H1 (cell line): ENCODE results near the gene SERPINB13. TPM values are rescaled to one million over a fixed set of nuclear protein-coding genes. Genes with fewer than 3 reads are reported as not detected.

Source experiments
- EZH2 ChIP-seq: fragments of 200-600 bp; sonication (generic); IDR thresholded peaks from 2 replicates; pipeline ENCODE4 v1.7.1; 2012; ENCODE audit warnings: low read depth, mild to moderate bottlenecking, moderate library complexity, low read length, inconsistent platforms; ENCODE audit not compliant: severe bottlenecking
- JUN ChIP-seq: IDR thresholded peaks from 2 replicates; pipeline ENCODE4 v1.6.1; 2011; ENCODE audit warnings: low read depth, mild to moderate bottlenecking, improper control_type of control experiment, low read length
- POU5F1 ChIP-seq: IDR thresholded peaks from 2 replicates; pipeline ENCODE4 v1.6.1; 2011; ENCODE audit warnings: low read depth, mild to moderate bottlenecking, low read length, moderate library complexity
- RBBP5 ChIP-seq: IDR thresholded peaks from 2 replicates; pipeline ENCODE4 v1.7.1; 2012; ENCODE audit warnings: low read depth, mild to moderate bottlenecking, inconsistent platforms, low read length, moderate library complexity, borderline replicate concordance
- SAP30 ChIP-seq: fragments of 300-600 bp; sonication (generic); IDR thresholded peaks from 2 replicates; pipeline ENCODE4 v1.7.1; 2012; ENCODE audit warnings: low read length, moderate library complexity, mild to moderate bottlenecking, inconsistent platforms; ENCODE audit not compliant: insufficient read depth, insufficient replicate concordance
- SP2 ChIP-seq: IDR thresholded peaks from 2 replicates; pipeline ENCODE4 v1.6.1; 2012; ENCODE audit warnings: mild to moderate bottlenecking, low read length, inconsistent platforms
- polyA plus RNA-seq, 7 experiments: library from polyadenylated mRNA; depleted of rRNA in 3 of 7; stranded (reverse) in 5 of 7; unstranded in 2 of 7; fragments of >200 nt in 5 of 7; fragments of 200-250 nt in 2 of 7; gene quantifications; 1 replicate in 5 of 7; 2 replicates in 1 of 7; 4 replicates in 1 of 7; pipeline versions ENCODE4 v1.2.1 to v1.2.3, GENCODE V29; 2011 to 2013; ENCODE audit warnings: missing spikeins in 2 of 7, mixed read lengths in 2 of 7
- total RNA-seq: library from RNA; stranded (reverse); fragmentation: NEBNext Ultra II Directional; extraction: Animal tissue kit (Norgen Biotek cat#: 25700); gene quantifications from 2 replicates; pipeline ENCODE4 v1.2.1, GENCODE V29; 2021
- TF ChIP-seq, protein P1 (sequence below): fragments of 300-600 bp; sonication (generic); IDR thresholded peaks from 2 replicates; pipeline ENCODE4 v1.7.1; 2012; ENCODE audit warnings: low read length, moderate library complexity, mild to moderate bottlenecking, inconsistent platforms; ENCODE audit not compliant: insufficient replicate concordance

SERPINB13 gene
- total and polyA plus RNA-seq, 2 of the 8 experiments (the other 6 are each of a cell fraction or from before 2014, with no cell fraction given): not detected

DNA sequence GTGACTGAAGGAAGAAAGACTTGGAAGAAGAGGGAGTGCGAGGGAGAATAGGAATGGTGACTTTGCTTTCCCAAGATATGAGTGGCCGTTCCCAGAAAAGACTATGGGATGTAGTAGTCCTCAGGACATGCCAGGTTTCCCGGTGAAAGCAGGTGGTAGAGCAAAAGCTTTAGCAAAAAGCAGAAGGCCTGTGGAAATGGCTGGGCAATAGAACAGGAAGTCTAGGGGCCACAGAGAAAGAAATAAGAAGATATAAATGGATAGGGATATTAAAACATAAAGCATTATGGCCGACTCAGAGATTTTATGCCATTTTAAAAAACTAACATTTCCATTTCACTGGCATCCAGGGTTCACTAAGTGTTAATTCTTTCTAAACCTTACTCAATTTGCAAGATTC is 1.2 kb upstream of the SERPINB13 start (continued):
- TF ChIP-seq, protein P1, sequence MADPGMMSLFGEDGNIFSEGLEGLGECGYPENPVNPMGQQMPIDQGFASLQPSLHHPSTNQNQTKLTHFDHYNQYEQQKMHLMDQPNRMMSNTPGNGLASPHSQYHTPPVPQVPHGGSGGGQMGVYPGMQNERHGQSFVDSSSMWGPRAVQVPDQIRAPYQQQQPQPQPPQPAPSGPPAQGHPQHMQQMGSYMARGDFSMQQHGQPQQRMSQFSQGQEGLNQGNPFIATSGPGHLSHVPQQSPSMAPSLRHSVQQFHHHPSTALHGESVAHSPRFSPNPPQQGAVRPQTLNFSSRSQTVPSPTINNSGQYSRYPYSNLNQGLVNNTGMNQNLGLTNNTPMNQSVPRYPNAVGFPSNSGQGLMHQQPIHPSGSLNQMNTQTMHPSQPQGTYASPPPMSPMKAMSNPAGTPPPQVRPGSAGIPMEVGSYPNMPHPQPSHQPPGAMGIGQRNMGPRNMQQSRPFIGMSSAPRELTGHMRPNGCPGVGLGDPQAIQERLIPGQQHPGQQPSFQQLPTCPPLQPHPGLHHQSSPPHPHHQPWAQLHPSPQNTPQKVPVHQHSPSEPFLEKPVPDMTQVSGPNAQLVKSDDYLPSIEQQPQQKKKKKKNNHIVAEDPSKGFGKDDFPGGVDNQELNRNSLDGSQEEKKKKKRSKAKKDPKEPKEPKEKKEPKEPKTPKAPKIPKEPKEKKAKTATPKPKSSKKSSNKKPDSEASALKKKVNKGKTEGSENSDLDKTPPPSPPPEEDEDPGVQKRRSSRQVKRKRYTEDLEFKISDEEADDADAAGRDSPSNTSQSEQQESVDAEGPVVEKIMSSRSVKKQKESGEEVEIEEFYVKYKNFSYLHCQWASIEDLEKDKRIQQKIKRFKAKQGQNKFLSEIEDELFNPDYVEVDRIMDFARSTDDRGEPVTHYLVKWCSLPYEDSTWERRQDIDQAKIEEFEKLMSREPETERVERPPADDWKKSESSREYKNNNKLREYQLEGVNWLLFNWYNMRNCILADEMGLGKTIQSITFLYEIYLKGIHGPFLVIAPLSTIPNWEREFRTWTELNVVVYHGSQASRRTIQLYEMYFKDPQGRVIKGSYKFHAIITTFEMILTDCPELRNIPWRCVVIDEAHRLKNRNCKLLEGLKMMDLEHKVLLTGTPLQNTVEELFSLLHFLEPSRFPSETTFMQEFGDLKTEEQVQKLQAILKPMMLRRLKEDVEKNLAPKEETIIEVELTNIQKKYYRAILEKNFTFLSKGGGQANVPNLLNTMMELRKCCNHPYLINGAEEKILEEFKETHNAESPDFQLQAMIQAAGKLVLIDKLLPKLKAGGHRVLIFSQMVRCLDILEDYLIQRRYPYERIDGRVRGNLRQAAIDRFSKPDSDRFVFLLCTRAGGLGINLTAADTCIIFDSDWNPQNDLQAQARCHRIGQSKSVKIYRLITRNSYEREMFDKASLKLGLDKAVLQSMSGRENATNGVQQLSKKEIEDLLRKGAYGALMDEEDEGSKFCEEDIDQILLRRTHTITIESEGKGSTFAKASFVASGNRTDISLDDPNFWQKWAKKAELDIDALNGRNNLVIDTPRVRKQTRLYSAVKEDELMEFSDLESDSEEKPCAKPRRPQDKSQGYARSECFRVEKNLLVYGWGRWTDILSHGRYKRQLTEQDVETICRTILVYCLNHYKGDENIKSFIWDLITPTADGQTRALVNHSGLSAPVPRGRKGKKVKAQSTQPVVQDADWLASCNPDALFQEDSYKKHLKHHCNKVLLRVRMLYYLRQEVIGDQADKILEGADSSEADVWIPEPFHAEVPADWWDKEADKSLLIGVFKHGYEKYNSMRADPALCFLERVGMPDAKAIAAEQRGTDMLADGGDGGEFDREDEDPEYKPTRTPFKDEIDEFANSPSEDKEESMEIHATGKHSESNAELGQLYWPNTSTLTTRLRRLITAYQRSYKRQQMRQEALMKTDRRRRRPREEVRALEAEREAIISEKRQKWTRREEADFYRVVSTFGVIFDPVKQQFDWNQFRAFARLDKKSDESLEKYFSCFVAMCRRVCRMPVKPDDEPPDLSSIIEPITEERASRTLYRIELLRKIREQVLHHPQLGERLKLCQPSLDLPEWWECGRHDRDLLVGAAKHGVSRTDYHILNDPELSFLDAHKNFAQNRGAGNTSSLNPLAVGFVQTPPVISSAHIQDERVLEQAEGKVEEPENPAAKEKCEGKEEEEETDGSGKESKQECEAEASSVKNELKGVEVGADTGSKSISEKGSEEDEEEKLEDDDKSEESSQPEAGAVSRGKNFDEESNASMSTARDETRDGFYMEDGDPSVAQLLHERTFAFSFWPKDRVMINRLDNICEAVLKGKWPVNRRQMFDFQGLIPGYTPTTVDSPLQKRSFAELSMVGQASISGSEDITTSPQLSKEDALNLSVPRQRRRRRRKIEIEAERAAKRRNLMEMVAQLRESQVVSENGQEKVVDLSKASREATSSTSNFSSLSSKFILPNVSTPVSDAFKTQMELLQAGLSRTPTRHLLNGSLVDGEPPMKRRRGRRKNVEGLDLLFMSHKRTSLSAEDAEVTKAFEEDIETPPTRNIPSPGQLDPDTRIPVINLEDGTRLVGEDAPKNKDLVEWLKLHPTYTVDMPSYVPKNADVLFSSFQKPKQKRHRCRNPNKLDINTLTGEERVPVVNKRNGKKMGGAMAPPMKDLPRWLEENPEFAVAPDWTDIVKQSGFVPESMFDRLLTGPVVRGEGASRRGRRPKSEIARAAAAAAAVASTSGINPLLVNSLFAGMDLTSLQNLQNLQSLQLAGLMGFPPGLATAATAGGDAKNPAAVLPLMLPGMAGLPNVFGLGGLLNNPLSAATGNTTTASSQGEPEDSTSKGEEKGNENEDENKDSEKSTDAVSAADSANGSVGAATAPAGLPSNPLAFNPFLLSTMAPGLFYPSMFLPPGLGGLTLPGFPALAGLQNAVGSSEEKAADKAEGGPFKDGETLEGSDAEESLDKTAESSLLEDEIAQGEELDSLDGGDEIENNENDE: no peak
- no peak for TF ChIP-seq POU5F1
- TF ChIP-seq EZH2: no peak
- no peak for TF ChIP-seq RBBP5
- no peak for TF ChIP-seq SAP30
- no peak for TF ChIP-seq JUN
- TF ChIP-seq SP2: no peak
